ENCODE data around the gene MT1F.

MT1F gene

GRCh38 chr16:56639045-56639444 is 18.7 kb upstream of the MT1F start:
- no peak for TF ChIP-seq CTCF (conservative IDR thresholded peaks at IDR 0.05; ENCODE audit: low read depth, low read length)
- H3K4me3 ChIP-seq (ENCODE audit: low read length) = no peak overlapping the region
- no peak for DNase-seq (ENCODE audit: low read depth)

GRCh38 chr16:56640076-56640475 is 17.7 kb upstream of the MT1F start:
- no peak for DNase-seq (ENCODE audit: low read depth)
- no peak for TF ChIP-seq CTCF (conservative IDR thresholded peaks at IDR 0.05; ENCODE audit: low read depth, low read length)
- H3K4me3 ChIP-seq (ENCODE audit: low read length) = no peak overlapping the region

GRCh38 chr16:56641166-56641565 is 16.6 kb upstream of the MT1F start:
- TF ChIP-seq CTCF (conservative IDR thresholded peaks at IDR 0.05; ENCODE audit: low read depth, low read length) = no peak
- H3K4me3 ChIP-seq (ENCODE audit: low read length) = no peak overlapping the region
- DNase-seq (ENCODE audit: low read depth) = no peak

GRCh38 chr16:56643080-56643778 is 14.5 kb upstream of the MT1F start:
- peak; percentile 23 for DNase-seq (ENCODE audit: low read depth)
- peak; percentile 55 for TF ChIP-seq CTCF (conservative IDR thresholded peaks at IDR 0.05; ENCODE audit: low read depth, low read length)

GRCh38 chr16:56643833-56644232 is 13.9 kb upstream of the MT1F start:
- H3K4me3 ChIP-seq (ENCODE audit: low read length) = peak overlapping the region; percentile 32
- DNase-seq (ENCODE audit: low read depth) = no peak
- TF ChIP-seq CTCF (conservative IDR thresholded peaks at IDR 0.05; ENCODE audit: low read depth, low read length) = no peak

More at GRCh38 chr16:56643080-56643778, 14.5 kb upstream of the MT1F start:
- H3K4me3 ChIP-seq (ENCODE audit: low read length) = peak overlapping the region; percentile 32

GRCh38 chr16:56645311-56645710 is 12.4 kb upstream of the MT1F start:
- no peak for DNase-seq (ENCODE audit: low read depth)
- H3K4me3 ChIP-seq (ENCODE audit: low read length) = no peak overlapping the region
- no peak for TF ChIP-seq CTCF (conservative IDR thresholded peaks at IDR 0.05; ENCODE audit: low read depth, low read length)

- DNase-seq (ENCODE audit: low read depth) = no peak
- H3K4me3 ChIP-seq (ENCODE audit: low read length) = no peak overlapping the region
- no peak for TF ChIP-seq CTCF (conservative IDR thresholded peaks at IDR 0.05; ENCODE audit: low read depth, low read length)
Observed at GRCh38 chr16:56645838-56646237, 11.9 kb upstream of the MT1F start.
